Sigmoid colon (tissue), 4 donors: Measurements from ENCODE around the gene SOX3.

Source experiments
- CTCF ChIP-seq, 4 experiments: fragments of 450-650 bp in 3 of 4; fragments of 200-600 bp in 1 of 4; IDR thresholded peaks; one replicate each; pipeline ENCODE4 v1.5.1; 2016 to 2019; ENCODE audit warnings: antibody characterized with exemption in 4 of 4, mild to moderate bottlenecking in 3 of 4, moderate library complexity in 2 of 4
- EP300 ChIP-seq, 4 donors: sonication (generic); formaldehyde crosslinking; IDR thresholded peaks; one replicate each; pipeline ENCODE4 v1.6.1; 2017; ENCODE audit warnings: antibody characterized with exemption in 4 of 4
- POLR2A ChIP-seq, 2 donors: fragments of 450-650 bp; IDR thresholded peaks; one replicate each; pipeline ENCODE4 v1.6.1; 2016; ENCODE audit warnings: antibody characterized with exemption in 2 of 2, mild to moderate bottlenecking in 2 of 2, moderate library complexity in 2 of 2
- POLR2AphosphoS5 ChIP-seq, 4 donors: sonication (generic); formaldehyde crosslinking; IDR thresholded peaks; one replicate each; pipeline ENCODE4 v1.6.1; 2017; ENCODE audit warnings: antibody characterized with exemption in 4 of 4

GRCh38 chrX:140505421-140506337 is 810 bp upstream of the SOX3 start:
- TF ChIP-seq CTCF (IDR thresholded peaks at IDR 0.05) (no peak), POLR2AphosphoS5 (IDR thresholded peaks at IDR 0.05) (no peak), POLR2A (IDR thresholded peaks at IDR 0.05) (no peak), EP300 (IDR thresholded peaks at IDR 0.05) (no peak)
